ENCODE data around the gene IL5RA.

The IL5RA gene

GRCh38 chr3:3107181-3107580 is 3.0 kb downstream of the IL5RA start:
- DNase-seq (ENCODE audit: low spot score): no peak

GRCh38 chr3:3105815-3106214 is 4.4 kb downstream of the IL5RA start:
- no peak for DNase-seq (ENCODE audit: low spot score)

GRCh38 chr3:3105246-3105645 is 4.9 kb downstream of the IL5RA start:
- no peak for DNase-seq (ENCODE audit: low spot score)

DNA sequence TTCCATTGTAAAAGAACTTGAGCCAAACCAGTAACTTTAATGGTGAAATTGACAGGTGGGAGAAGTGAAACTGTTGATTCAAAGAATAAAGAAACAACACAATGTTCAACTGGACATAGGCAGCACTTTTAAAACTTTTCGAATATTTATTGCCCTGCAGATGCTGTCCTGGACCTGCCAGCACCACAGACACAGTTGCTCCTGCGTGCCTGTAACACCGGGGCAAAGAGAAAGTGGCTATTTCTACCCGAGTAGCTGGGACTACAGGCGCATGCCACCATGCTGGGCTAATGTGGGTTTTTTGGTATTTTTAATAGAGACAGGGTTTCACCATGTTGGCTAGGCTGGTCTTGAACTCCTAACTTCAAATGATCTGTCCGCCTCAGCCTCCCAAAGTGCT is 7.4 kb downstream of the IL5RA start:
- DNase-seq (ENCODE audit: low spot score): no peak

DNA sequence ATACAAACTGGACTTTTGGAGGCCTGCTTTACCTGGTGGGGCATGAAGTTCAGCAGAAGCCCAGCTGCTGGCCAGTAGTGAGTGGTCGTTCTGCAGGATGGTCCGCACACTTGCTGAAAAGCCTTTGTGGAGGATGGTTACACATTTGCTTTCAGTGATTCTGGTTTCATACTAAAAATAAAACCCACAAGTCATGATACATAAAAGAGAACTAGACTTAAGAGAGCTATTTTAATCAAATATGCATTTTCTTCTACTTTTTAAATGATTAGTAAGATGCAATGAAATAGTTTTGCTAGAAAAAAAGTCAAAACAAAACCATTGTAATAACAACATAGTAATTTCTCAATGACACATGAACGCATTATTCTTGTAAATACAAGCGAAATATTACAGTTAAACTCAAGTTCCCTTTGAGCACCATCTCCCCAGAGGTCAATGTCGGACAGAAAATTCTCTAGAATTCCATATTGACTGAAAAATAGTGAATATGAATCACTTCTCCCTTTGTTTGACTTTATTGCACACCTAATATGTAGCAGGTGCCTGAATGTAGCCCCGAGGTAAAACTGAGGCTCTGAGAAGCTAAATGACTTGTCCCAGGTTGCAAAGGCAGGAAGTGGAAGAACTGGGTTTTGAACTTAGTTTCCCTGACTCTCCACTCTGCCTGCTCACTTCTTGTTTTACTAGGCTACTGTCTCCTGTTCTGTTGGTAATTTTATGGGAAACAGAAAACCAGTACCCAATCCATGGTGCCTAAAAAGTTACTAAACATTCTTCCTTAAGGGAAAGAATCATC is 8.3 kb downstream of the IL5RA start:
- DNase-seq (ENCODE audit: low spot score): no peak

GRCh38 chr3:3097958-3098357 is 12.2 kb downstream of the IL5RA start:
- DNase-seq (ENCODE audit: low spot score): no peak

- DNase-seq (ENCODE audit: low spot score): no peak
These were observed 21.2 kb downstream of the IL5RA start for GRCh38 chr3:3089017-3089416.

- DNase-seq (ENCODE audit: low spot score): peak; percentile 2
These were observed 22.3 kb downstream of the IL5RA start for GRCh38 chr3:3087716-3088465.

- no peak for DNase-seq (ENCODE audit: low spot score)
These were observed 22.9 kb downstream of the IL5RA start for GRCh38 chr3:3087279-3087678.

DNA sequence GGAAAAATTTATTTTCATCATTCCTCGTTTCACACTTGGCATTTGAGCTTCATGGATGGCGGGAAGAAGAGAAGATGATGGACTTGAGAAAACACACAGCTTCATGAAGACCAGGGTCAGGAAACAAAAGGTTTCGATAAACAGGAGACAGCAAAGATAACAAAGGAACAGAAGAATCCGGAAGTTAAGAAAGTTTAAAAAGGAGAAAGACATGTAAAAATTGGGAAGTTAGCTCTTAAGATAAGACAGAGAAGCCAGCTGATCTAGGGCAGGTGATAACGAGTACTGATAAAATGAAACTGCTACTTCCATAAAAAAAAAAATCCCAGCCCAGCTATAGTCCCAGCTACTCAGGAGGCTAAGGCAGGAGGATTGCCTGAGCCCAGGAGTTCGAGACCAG is 23.9 kb downstream of the IL5RA start:
- no peak for DNase-seq (ENCODE audit: low spot score)

DNA sequence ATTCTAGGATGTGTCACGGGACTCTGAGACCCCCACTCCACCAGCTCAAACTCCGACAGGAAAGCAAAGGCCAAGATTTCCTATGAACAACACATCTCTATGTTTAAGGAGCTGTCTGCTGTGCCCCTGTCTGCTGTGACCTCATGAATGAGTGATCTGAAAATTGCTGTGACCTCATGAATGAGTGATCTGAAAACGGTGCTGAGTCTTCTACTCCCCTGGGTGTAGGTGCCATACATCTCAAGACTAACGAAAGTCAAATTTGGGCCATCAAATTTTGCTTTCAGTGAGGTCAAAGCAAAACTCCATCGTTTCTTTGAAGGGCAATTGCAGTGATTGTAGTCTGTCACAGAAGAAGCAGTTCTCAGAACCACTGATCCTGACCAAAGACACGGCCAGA is 24.4 kb downstream of the IL5RA start:
- no peak for DNase-seq (ENCODE audit: low spot score)

DNA sequence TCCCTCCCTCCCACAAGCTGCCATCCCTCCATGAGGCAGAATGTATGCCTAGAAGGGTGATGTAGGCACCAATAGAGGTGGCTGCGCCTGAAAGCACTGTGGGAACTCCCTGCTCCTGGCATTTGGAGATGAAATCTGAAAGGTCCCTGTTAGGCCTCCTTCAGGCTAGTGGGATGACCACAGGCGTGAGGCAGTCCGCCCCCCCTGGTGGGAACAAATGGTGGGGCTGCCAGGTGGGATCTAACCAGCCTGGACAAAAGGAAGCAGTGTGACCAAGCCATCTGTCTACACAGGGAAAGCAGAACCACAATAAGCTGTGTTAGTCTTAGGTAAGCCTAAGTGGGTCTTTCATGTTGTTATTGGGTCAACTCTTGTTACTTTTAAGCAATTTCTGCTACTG is 25.3 kb downstream of the IL5RA start:
- no peak for DNase-seq (ENCODE audit: low spot score)

- DNase-seq (ENCODE audit: low spot score): no peak
These were observed 27.8 kb downstream of the IL5RA start for GRCh38 chr3:3082234-3082924.

- DNase-seq (ENCODE audit: low spot score): no peak
These were observed 28.6 kb downstream of the IL5RA start for GRCh38 chr3:3081381-3082233.

DNA sequence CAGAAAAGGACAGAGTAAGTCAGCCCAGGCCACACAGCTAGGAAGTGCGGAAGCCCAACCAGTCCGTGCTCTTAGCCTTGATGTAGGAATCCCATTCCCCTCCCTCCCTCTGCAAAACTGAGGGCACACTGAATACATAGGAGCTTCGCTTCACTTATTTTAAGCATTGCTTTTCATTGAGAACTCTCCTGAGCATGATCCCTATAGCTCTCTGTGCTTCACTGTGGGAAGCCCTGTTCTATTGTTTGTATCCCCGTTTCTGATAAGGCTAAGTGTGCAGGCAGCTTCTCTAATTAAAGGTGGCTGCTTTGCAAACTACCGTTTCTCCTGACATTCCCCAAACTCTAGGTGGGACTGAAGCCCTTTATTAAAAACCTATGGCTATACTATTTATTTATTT is 29.9 kb downstream of the IL5RA start:
- no peak for DNase-seq (ENCODE audit: low spot score)

- no peak for DNase-seq (ENCODE audit: low spot score)
These were observed 35.5 kb downstream of the IL5RA start for GRCh38 chr3:3074551-3075257.

- no peak for DNase-seq (ENCODE audit: low spot score)
These were observed 39.0 kb downstream of the IL5RA start for GRCh38 chr3:3071136-3071535.

DNA sequence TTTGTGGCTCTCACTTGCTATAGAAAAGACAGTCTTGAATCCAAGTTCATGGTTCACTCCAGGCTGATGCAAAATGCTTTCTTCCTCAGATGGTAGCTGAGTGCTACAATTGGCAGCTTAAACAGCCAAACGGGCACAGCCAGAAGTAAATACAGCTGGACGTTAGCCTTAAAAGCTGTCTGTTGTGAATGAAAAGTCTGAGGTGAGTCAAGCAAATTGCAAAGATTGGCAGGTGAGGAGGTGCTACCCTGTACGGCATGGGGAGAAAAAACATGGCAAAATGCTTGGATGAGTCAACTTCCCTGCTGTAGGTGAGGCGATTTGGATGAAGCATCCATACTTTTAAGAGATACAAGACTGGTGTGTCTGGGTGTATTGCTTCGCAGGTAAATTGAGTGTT is 40.5 kb downstream of the IL5RA start:
- DNase-seq (ENCODE audit: low spot score): no peak

GRCh38 chr3:3068358-3068881 is 41.8 kb downstream of the IL5RA start:
- DNase-seq (ENCODE audit: low spot score): no peak

- DNase-seq (ENCODE audit: low spot score): no peak
These were observed 43.3 kb downstream of the IL5RA start for GRCh38 chr3:3066910-3067309.

GRCh38 chr3:3066378-3066777 is 43.8 kb downstream of the IL5RA start:
- DNase-seq (ENCODE audit: low spot score): no peak
